C1 segment of cervical spinal cord (tissue), 14 donors: ENCODE measurements around the gene TMEM131.
A peak's percentile ranks its signal among the peaks of the same experiment; 100 is the strongest.
"Not testable (repeated sequence)": the region's sequence is repeated elsewhere in the genome, so short reads cannot be mapped to it uniquely, and the experiment has no call there.

ENCODE experiments used
- DNase-seq, 14 donors: peaks; one replicate each; lab custom pipeline; 2025; lab: John Stamatoyannopoulos, UW

TMEM131 gene

DNA sequence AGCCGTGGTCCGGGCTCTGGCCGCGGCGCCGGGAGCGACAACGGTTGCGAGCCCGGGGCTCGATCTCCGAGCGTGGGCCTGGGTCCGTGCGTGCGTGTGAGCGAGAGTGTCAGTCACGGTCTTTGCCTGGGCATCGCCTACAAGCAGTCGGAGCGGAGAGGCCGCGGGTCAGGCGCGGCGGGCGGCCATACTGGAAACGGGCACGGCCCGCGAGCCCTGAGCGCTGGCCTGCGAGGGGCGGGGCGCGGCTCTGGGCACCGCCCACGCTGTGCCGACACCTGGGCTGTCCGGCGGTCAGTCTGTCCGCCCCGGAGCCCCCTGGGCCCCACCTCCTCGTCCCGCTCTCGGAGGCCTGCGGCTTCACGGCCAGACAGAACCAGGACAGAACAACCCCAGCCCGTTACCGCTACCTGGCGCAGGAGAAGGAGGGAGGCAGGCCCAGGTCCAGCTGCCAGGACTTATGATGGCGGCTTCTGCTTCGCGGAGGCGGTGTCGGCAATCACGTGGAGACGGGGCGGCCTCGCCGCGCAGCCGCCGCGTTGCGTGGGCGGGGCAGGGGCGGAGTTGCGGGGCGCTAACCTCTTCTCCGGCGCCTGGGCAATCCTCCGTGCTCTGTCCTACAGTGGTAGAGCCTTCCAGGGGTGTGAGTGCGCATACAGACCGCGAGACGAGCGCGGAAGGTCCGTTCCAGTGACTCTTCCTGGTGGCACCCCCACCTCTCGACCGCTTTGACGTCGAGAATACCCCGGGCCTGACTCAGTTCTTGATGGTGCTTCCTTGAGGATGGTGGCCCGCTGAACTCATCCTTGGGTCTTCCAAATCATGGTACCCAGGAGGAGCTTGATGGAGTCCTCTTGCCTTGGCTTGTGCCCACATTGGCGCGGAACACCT lies at the start of gene TMEM131:
Gene TMEM131 (minus strand): TSS at position 215 of the 891 bp plus-strand sequence. CDS start 286 bp downstream, outside the sequence.
- peak; percentile 74 to 100 (median 96) for DNase-seq

GRCh38 chr2:98044730-98045129 lies 49.0 kb upstream of the TMEM131 start:
- DNase-seq, result not testable (repeated sequence)

GRCh38 chr2:98043101-98043500 lies 47.4 kb upstream of the TMEM131 start:
- DNase-seq, result no peak

- DNase-seq, result no peak
Observed at GRCh38 chr2:98040331-98040939, 44.7 kb upstream of the TMEM131 start.

- no peak for DNase-seq
Observed at GRCh38 chr2:98039085-98039756, 43.5 kb upstream of the TMEM131 start.

DNA sequence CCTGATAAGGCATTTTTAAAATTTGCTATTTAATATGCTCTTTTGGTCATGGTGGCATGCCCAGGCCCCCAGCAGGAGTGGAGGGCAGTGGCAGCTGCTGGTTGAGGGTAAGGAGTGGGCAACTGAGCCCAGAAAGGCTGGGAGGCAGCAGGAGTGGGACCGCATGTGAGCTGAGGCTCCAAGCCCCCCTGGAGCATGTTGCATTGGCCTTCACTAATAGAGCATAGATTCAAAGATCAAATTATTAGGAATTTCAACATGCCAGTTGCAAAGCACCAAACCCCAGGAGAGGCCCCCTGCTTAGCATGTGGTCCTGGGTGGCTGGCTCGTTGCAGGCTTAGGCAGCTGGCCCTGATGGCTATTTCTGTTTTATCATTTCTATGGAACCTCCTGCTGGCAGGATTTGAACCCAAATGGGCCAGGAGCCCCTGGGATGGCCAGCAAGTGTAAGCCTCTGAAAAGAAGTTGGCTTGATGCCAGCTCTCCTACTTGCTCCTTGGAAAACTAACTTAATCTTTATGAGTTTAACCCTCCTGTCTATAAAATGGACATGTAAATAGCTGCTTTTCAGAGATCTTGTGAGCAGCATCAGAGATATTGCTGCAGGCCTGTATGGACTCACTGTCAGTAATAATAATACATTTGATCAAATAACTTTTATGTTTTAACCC lies 42.1 kb upstream of the TMEM131 start:
- DNase-seq, result no peak

DNA sequence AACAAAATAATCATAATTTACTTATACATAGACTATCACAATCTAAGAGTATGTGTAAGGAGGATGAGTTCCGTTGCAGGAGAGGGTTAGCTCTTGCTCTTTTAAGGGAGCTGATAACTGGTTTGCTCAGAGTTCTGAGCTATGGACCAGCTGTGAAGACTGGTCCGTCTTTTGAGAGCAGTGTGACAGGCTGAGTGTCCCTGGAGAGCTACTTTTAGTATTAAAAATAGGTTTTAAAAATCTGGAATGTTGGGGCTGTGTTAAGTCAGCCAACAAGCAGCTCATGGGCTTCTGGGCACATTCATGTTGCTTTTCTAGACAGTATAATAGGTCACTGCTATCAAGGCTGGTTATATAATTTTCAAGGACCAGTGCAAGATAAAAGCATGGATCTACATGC lies 41.5 kb upstream of the TMEM131 start:
- DNase-seq, result peak in 1 of 14 donors; percentile 49

- peak in 4 of 14 donors; percentile 3 to 92 (median 11) for DNase-seq
Observed at GRCh38 chr2:98036349-98037000, 40.7 kb upstream of the TMEM131 start.

DNA sequence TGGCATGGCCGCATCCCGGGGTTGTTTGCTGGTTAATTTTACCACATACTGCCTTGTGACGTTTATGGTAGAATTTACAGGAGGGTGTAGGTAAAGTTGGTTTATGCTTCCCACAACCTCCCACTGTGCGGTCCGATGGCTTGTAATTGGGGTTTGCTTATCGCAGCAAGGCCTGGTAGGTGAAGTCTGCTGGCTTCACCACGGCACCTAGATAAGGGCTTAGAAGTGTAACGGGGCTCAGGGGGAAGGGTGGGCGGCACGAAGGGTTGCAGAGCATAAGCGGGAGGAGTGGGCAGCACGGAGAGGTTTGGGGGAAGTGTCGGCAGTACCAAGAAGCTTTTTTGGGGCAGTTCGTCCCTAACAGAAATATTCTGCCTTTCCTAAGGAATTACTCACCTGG lies 39.0 kb upstream of the TMEM131 start:
- DNase-seq, result no peak

- no peak for DNase-seq
Observed at GRCh38 chr2:98032086-98032485, 36.3 kb upstream of the TMEM131 start.

DNA sequence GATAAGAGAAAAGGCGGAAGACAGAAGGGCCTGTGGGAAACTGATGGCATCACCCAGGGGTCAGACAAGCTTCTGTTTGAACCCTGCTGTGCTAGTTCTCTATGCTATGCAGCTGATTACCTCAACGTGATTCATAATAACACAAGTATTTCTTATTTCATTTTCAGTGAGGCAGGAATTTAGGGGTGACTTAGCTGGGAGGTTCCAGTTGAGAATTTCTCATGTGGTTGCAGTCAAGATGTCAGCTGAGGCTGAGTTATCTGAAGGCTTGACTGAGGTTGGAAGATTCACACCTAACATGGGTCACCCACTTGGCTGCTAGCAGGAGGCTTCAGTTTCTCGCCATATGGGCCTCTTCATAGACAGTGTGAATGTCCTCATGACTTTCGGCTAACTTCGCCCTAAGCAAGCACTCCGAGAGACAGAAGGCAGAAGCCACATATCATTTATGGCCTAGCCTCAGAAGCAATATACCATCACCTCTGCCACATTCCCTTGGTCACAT lies 34.0 kb upstream of the TMEM131 start:
- no peak for DNase-seq

DNA sequence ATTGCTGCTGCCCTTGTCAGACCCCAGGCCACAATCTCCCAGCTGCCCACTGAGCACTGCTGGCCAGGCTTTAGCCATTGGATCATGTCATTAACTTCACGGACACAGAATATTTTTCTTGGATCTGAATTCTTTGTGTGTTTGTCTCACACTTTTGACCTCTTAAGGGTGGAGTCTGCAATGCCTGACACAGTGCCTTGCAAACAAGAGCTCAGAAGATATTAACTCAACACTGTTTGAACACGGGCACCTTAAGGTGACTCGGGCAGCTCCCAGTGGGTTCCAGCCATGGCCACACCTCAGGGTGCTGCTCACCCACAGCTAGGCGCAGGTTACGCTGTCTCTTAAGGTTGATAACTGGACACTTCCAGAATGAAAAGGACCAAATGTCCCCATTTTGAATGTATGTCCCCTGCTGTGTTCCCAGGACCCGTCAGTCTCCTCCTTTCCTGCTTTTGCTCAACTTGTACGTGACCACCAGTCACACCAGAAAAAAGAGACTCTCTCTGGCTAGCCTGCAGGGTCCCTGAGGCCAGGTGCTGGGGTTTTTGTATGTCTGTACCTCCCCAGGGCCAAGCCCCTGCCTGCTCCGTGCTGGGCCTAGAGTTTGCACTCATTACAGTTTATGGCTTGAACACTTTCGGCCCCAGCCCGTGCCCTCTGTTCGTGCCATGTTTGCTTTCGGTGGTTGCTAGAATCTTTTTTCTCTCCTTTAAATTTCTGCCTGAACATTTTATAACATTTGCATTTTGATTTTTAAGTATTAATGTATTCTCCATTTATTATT lies 33.4 kb upstream of the TMEM131 start:
- DNase-seq, result no peak

GRCh38 chr2:98028101-98028561 lies 32.4 kb upstream of the TMEM131 start:
- DNase-seq, result peak in 1 of 14 donors; percentile 24

GRCh38 chr2:98027538-98027937 lies 31.8 kb upstream of the TMEM131 start:
- no peak for DNase-seq

DNA sequence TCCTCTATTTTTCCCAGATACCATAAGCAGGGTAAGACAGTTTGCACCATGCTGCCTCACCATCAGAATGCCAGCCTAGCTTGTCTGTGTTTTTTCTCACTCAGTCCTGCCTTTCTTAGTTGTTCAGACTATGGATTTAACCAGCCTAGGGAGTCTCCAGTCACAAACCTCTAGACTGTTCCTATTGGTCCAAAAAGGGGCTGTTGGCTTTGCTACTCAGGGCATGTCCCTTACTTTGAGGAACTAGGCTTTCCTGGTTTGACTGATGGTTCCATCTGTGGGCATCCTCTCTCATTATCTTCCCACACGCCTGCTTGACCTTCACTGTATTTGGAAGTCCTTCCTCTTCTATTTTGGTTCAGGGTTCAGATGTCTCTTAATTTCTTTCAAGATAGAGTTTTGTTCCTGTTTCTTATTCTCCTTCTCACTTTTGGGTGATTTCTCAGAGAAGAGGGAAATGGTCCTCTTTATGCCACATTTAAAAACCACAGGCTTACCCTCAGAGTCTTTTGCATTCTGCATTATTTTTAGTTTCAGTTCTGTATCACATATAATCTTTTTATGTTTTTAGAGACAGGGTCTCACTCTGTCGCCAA lies 31.3 kb upstream of the TMEM131 start:
- peak in 1 of 14 donors; percentile 9 for DNase-seq

- DNase-seq, result no peak
Observed at GRCh38 chr2:98026292-98026691, 30.5 kb upstream of the TMEM131 start.

DNA sequence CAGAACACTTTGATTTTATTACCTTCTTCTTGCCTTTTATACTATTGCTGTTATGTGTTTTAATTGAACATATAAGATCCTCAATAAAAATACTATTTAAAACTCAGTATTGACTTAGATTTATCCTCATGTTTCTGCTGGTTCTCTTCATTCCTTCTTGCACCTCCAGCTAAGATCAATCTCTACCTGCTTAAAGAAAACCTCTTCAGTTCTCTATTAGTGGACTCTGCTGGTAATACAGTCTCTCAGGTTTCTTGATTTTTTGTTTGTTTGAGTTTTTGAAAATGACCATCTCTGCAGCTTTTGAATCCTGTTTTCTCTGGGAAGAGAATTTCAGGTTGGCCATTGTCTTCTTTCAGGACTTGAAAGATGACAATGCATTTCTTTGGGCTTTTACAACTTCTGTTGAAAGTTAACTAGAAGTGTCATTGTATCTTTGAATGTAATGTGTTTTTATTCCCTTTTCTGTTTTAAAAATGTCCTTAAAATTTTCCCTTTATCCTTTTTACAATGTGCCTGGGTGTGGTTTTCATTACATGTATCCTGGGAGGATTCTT lies 29.8 kb upstream of the TMEM131 start:
- no peak for DNase-seq

DNA sequence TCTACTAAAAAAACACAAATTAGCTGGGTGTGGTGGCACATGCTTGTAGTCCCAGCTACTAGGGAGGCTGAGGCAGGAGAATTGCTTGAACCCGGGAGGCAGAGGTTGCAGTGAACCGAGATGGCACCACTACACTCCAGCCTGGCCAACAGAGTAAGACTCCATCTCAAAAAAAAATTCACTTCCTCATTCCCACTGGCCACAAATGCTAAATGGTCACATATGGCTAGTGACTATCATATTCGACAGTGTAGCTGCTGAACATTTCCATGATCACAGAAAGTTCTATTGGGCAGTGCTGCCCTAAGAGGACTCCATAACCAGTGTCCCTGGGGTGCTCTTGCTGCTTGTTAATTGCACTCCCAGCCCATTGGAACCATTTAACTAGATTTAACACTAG lies 26.3 kb upstream of the TMEM131 start:
- not testable (repeated sequence) for DNase-seq

DNA sequence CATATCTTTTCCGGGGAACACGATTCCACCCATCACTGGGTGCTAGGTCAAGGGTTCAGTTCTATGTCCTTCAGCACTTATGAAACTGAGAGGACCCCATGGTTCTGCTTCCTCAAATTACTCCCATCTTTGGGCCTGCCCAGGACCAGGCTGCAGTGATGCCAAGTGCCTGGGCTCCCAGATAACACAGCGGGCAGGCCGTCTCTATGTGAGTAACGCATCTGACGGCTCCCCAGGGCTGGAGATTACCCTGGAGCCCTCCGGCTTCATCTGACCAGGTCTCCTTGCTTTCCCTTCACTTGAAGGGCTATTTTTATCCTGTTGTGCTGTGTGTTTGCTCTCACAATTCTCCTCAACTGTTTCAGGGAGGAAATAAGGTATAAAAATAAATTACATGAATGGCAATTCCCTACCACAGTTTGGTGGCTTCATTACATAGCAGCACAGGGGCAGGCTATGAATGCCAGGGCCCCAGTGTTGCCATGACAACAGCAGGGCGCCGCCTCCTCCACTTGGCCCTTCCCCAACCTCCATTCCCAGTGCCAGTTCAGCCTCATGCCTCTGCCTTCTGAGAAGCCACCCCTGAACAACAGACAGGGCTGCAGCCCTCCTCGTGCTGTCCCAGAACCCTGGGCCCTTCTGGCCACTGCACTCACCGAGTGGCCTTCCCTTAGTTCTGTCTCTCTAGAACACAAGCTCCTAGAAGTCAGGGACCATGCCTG lies 25.4 kb upstream of the TMEM131 start:
- peak in 3 of 14 donors; percentile 4 to 69 (median 16) for DNase-seq
